Measurements from ENCODE around the gene ARRB1.
A peak's percentile ranks its signal among the peaks of the same experiment; 100 is the strongest.
"Not testable (repeated sequence)": the region's sequence is repeated elsewhere in the genome, so short reads cannot be mapped to it uniquely, and the experiment has no call there.

ARRB1 gene

DNA sequence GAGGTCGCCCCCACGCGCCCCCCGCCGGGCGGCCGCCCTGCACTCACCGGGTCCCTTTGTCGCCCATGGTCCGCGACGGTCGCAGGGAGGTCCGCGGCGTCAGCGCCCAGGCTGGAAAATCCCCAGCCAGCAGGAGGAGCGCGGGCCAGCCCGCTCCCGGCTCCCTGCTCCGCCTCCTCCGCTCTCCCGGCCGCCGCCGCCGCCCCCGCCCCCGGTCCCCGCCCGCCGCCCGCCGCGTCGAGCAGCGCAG is at the start of gene ARRB1:
ARRB1 (minus strand) TSS at position 121 of the 250 bp plus-strand sequence; CDS start at position 67, 54 bp downstream.
- DNase-seq (ENCODE audit: low spot score): no peak

GRCh38 chr11:75400146-75400865 is 48.8 kb upstream of the ARRB1 start:
- DNase-seq (ENCODE audit: low spot score): no peak

DNA sequence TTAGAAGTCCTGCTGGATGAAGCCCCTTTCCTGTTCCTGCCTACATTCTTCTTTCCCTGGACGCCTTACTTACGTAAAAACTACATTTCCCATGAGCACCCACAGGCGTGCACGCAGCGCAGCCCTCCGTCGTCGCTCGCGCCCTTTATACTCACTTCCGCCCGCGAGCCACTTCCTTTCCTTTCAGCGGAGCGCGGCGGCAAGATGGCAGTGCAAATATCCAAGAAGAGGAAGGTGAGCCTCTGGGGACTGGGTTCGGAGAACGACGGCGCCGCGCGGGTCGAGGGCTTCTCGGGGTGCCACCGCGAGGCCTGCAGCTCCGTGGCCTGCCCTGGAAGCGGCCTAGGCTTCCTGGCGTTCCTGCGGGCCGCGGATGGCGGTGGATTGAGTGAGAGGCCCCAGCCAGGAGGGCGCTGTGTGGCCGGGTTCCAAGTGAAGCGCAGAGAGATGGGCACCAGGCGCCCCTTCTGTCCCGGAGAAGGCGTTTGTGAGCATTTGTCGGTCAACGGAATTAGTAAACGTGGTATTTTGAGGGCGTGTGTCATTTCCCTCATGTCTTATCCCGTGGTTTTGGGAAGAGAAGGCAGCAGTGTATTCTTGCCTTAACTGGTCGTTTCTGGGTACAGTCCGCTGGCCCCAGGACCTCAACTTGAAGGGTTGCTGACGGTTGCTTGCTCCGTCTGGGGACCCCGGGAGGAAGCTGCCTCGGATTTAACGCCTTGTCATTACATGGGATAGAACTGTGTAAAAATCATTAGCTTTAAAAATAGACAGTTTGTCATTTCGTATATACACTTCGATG is 48.1 kb upstream of the ARRB1 start, which contains the start of gene RPS3:
RPS3 (plus strand) TSS at position 175 of the 802 bp plus-strand sequence; CDS start at position 205, 30 bp downstream.
- DNase-seq (ENCODE audit: low spot score): peak; percentile 94

DNA sequence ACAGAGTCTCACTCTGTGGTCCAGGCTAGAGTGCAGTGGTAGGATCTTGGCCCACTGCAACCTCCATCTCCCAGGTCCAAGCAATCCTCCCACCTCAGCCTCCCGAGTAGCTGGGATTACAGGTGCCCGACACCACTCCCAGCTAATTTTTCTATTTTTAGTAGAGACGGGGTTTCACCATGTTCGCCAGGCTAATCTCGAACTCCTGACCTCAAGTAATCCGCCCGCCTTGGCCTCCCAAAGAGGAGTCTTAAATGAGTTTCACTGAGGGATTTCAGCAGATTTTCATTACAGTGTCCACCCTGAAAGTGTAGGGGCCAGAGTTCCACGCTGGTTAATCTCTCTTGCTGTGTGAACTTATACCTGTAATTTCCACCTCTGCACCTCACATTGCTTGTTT is 47.4 kb upstream of the ARRB1 start:
- DNase-seq (ENCODE audit: low spot score): no peak

DNA sequence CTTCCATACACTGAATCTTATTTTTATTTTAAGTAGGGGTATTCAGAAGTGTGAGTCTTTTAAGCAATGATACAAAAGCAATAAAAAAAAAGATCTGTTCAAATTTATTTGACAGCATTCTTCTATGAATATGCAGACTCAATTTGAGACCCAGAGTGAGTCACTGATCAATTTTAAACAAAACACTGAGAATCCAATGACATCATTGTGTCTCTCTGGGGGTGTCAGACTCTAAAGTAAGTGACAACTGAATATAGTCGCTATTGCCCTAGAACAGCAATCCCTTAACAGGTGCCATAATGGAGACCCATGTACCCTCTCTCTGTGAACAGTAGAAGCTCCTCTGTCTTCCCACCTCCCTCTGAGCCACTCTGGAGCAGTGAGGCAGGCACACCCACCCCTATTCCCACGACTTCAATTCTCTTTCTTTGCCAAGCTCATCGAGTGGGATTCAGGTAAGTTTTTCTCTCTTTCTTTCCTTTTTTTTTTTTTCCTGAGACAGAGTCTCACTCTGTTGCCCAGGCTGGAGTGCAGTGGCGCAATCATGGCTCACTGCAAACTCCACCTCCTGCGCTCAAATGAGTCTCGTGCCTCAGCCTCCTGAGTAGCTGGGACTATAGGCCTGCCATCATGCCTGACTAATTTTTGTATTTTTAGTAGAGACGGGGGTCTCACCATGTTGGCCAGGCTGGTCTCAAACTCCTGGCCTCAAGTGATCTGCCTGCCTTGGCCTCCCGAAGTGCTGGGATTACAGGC is 42.8 kb upstream of the ARRB1 start:
- peak; percentile 47 for DNase-seq (ENCODE audit: low spot score)

DNA sequence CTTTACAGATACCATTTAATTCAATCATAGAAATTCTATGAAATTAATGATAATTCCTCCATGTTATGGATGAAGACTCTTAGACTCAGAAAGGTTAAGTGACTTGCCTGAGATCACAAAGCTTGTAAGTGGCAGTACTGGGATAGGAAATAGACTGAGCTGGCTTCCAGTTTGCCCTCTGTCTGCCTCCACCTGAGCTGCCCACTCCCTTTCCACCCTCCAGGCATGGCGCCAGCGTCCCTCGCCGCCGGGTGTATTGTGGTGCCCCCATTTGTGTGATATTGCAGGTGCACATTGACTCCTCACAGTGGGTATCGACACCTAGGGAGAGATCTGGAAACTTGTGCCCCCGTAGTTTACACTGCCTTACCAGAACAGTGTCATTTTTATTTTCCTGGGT is 38.5 kb upstream of the ARRB1 start:
- no peak for DNase-seq (ENCODE audit: low spot score)

- DNase-seq (ENCODE audit: low spot score): no peak
Measured at GRCh38 chr11:75389276-75389605, 37.8 kb upstream of the ARRB1 start.

GRCh38 chr11:75388386-75389275 is 37.2 kb upstream of the ARRB1 start:
- DNase-seq (ENCODE audit: low spot score): peak; percentile 67

GRCh38 chr11:75387736-75388294 is 36.4 kb upstream of the ARRB1 start:
- no peak for DNase-seq (ENCODE audit: low spot score)

GRCh38 chr11:75386942-75387630 is 35.6 kb upstream of the ARRB1 start:
- no peak for DNase-seq (ENCODE audit: low spot score)

DNA sequence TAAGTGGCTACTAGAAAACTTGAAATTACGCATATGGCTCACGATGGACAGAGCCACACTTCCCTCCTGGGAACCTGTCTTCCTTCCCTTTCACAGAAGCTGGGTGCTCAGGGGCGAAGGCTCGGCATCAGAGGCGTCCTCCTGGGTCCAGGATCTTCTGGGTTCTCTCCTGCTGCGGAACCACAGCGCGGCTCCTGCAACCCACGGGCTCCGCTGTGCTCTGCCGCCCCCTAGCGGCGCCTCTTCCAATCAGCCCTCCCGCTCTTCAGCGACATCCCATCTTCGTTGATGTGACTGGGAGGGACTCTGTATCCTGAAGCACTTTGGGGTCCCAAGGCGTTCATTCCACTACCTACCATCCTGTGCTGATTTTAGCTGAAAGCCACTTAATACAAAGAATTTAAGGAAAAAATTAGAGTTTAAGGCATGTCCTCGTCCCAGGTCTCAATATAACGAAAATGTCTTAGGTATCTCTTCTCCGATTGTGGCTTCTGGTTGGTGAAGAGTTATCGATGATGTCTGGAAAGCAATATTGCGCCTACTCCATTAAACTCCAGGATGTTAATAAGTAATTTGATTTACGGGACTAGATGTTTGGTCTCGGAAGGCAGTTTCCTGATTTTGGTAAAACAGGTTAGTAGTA is 33.1 kb upstream of the ARRB1 start:
- peak; percentile 80 for DNase-seq (ENCODE audit: low spot score)

GRCh38 chr11:75383246-75383645 is 31.8 kb upstream of the ARRB1 start:
- no peak for DNase-seq (ENCODE audit: low spot score)

DNA sequence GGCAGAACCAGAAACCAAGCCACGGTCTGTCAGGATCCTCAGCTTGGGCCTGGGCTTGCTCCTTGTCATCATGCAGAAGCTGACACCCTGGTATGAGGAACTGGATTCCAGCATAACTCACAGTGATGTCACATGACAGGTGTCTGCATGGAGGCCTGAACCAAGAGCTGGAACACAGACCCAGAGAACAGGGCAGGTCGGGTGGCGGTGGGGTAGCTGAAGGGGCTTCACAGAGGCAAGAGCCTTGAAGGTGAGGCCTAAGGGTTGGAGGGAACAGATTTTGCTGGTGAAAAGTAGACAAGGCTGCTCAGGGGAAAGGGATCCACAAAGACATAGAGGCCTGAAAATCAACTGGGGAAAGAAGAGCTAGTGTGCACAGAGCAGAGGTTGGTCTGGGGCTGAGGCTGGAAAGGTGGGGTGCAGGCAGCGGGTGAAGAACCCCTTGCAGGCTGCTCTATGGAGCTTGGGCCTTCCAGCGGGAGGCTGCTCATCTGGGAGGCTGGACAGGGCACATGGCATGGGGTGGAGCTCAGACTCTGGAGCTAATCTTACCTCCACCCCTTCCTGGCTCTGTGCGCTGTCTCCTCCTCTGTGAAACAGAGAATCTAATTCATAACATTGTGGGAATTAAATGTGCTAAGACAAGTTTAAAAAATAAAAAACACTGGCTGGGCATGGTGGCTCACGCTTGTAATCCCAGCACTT is 29.4 kb upstream of the ARRB1 start:
- no peak for DNase-seq (ENCODE audit: low spot score)

DNA sequence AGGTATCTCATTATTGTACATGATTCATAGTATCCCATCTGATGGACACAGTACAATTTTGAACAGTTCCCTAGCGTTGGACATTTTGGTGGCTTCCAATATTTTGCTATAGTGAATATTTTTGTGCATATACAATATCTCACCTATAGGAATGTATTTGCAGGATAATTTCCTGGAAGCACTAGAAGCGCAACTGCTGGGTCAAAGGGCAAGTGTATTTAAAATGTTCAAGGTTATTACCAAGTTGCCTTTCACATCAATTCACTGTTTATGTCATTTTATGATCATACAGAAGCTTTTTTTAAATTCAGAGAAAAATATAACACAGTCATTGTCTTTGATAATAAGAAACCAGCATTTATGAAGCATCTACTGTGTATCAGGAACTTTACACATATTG is 28.8 kb upstream of the ARRB1 start:
- no peak for DNase-seq (ENCODE audit: low spot score)

- DNase-seq (ENCODE audit: low spot score): not testable (repeated sequence)
Measured at GRCh38 chr11:75378776-75379175, 27.3 kb upstream of the ARRB1 start.

DNA sequence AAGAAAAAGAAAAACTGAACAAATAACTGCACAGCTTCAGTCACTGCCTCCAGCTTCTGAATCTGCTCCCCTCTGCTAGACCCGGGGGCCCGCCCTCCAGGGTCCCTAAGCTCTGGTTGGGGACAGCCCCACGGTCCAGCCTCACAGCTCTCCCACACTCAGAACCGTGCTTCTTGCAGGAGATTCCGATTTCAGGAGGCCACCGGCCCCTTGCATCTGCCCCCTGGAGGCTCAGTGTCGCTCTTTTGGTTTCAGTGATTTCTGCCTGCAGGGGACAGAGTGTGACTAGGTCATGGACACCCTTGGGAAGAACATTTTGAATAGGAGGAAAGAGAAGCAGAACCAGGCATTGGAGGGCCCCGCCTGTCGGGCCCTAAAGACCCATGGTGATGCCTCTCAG is 24.7 kb upstream of the ARRB1 start:
- DNase-seq (ENCODE audit: low spot score): no peak

GRCh38 chr11:75375626-75376025 is 24.2 kb upstream of the ARRB1 start:
- no peak for DNase-seq (ENCODE audit: low spot score)

- no peak for DNase-seq (ENCODE audit: low spot score)
Measured at GRCh38 chr11:75374646-75375045, 23.2 kb upstream of the ARRB1 start.

DNA sequence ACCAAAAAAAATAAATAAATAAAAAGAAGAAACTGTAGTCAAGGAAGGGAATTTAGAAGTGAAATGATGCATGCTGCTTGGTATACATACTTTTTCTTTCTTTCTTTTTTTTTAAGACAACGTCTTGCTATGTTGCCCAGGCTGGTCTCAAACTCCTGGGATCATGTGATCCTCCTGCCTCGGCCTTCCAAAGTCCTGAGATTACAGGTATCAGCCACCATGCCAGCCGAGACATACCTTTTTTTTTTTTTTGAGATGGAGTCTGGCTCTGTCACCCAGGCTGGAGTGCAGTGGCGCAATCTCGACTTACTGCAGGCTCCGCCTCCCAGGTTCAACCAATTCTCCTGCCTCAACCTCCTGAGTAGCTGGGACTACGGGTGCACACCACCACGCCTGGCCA is 21.7 kb upstream of the ARRB1 start:
- no peak for DNase-seq (ENCODE audit: low spot score)

All from putamen (tissue), 1 donor.